WTC11 (cell line): ENCODE measurements around the gene AKAP6. TPM values are rescaled to one million over a fixed set of nuclear protein-coding genes. Genes with fewer than 3 reads are reported as not detected.

ENCODE experiments used
- ATAC-seq: fragments of 200-7000 bp; cut with Tn5 transposase; 2 replicates; pipeline ENCODE4 v1.10.0; 2021; ENCODE audit warnings: mild to moderate bottlenecking, moderate library complexity
- CTCF ChIA-PET: fragments of 300-600 bp; sonication (Branson Sonifier 250); formaldehyde crosslinking; loops from one replicate; lab custom pipeline; 2021; ENCODE audit warnings: antibody characterized with exemption; lab: Charles Lee
- POLR2A ChIA-PET: fragments of 350-600 bp; sonication (Branson Sonifier 250); formaldehyde crosslinking; loops from one replicate; lab custom pipeline; 2021; ENCODE audit warnings: antibody characterized with exemption; lab: Charles Lee
- DNase-seq: peaks from one replicate; pipeline ENCODE4 v3.0.0; 2021; ENCODE audit warnings: low spot score
- H3K27ac Mint-ChIP-seq: 2 replicates; pipeline ENCODE4 v1.8.0; 2021; ENCODE audit warnings: mixed read lengths
- H3K27me3 Mint-ChIP-seq: 2 replicates; pipeline ENCODE4 v1.8.0; 2021; ENCODE audit warnings: low read depth, mild to moderate bottlenecking, moderate library complexity, mixed read lengths
- H3K36me3 Mint-ChIP-seq: 2 replicates; pipeline ENCODE4 v1.8.0; 2021; ENCODE audit warnings: mixed read lengths
- H3K4me1 Mint-ChIP-seq: 2 replicates; pipeline ENCODE4 v1.8.0; 2022; ENCODE audit warnings: mixed read lengths
- H3K4me3 Mint-ChIP-seq: 2 replicates; pipeline ENCODE4 v1.8.0; 2021; ENCODE audit warnings: mild to moderate bottlenecking, moderate library complexity, mixed read lengths
- H3K9me3 Mint-ChIP-seq: 2 replicates; pipeline ENCODE4 v1.8.0; 2021; ENCODE audit warnings: mixed read lengths
- ATF1 ChIP-seq: sonication (generic); formaldehyde crosslinking; IDR thresholded peaks from 2 replicates; pipeline ENCODE4 v1.8.1; 2023; ENCODE audit warnings: mild to moderate bottlenecking, moderate library complexity, missing genetic modification reagents
- CREM ChIP-seq: sonication (generic); formaldehyde crosslinking; IDR thresholded peaks from 2 replicates; pipeline ENCODE4 v1.8.1; 2022; ENCODE audit warnings: mild to moderate bottlenecking, missing genetic modification reagents, moderate library complexity
- ESRRA ChIP-seq: sonication (generic); formaldehyde crosslinking; IDR thresholded peaks from 2 replicates; pipeline ENCODE4 v1.8.1; 2022; ENCODE audit warnings: mild to moderate bottlenecking, missing genetic modification reagents, borderline replicate concordance
- HMGA2 ChIP-seq: fragments of 250-450 bp; sonication (Bioruptor Pico); IDR thresholded peaks from 2 replicates; pipeline ENCODE4 v1.4.0; 2021; ENCODE audit warnings: mild to moderate bottlenecking, moderate library complexity
- NR3C1 ChIP-seq: sonication (generic); formaldehyde crosslinking; conservative IDR thresholded peaks from 2 replicates; pipeline ENCODE4 v1.8.1; 2023; ENCODE audit warnings: low read depth, mild to moderate bottlenecking, missing genetic modification reagents
- SMAD3 ChIP-seq: sonication (generic); formaldehyde crosslinking; IDR thresholded peaks from 2 replicates; pipeline ENCODE4 v1.8.0; 2022; ENCODE audit warnings: missing genetic modification reagents, mild to moderate bottlenecking, borderline replicate concordance
- SOX15 ChIP-seq: fragments of 250-450 bp; sonication (Bioruptor Pico); IDR thresholded peaks from 2 replicates; pipeline ENCODE4 v1.9.0; 2021; ENCODE audit warnings: mild to moderate bottlenecking
- TCF7 ChIP-seq: sonication (generic); formaldehyde crosslinking; IDR thresholded peaks from 2 replicates; pipeline ENCODE4 v1.8.0; 2022; ENCODE audit warnings: mild to moderate bottlenecking, low read depth, missing genetic modification reagents, moderate library complexity
- TEAD4 ChIP-seq: sonication (generic); formaldehyde crosslinking; IDR thresholded peaks from 2 replicates; pipeline ENCODE4 v1.8.0; 2022; ENCODE audit warnings: mild to moderate bottlenecking, missing genetic modification reagents
- TP53 ChIP-seq: sonication (generic); formaldehyde crosslinking; IDR thresholded peaks from 2 replicates; pipeline ENCODE4 v1.8.1; 2023; ENCODE audit warnings: mild to moderate bottlenecking, missing genetic modification reagents
- ZNF219 ChIP-seq: sonication (generic); formaldehyde crosslinking; IDR thresholded peaks from 2 replicates; pipeline ENCODE4 v1.8.0; 2023; ENCODE audit warnings: missing genetic modification reagents, mild to moderate bottlenecking, borderline replicate concordance
- ZNF263 ChIP-seq: sonication (generic); formaldehyde crosslinking; IDR thresholded peaks from 2 replicates; pipeline ENCODE4 v1.8.1; 2022; ENCODE audit warnings: low read depth, mild to moderate bottlenecking, moderate library complexity, missing genetic modification reagents
- ZNF396 ChIP-seq: fragments of 250-450 bp; sonication (Bioruptor Pico); IDR thresholded peaks from 2 replicates; pipeline ENCODE4 v1.8.0; 2021; ENCODE audit warnings: mild to moderate bottlenecking, moderate library complexity, borderline replicate concordance
- total RNA-seq: library from RNA; stranded (reverse); gene quantifications from 3 replicates; pipeline ENCODE4 v1.2.3, GENCODE V29; 2021
- TF ChIP-seq, protein P1 (sequence below): fragments of 200-600 bp; IDR thresholded peaks from 2 replicates; pipeline ENCODE4 v1.8.0; 2022; ENCODE audit warnings: antibody characterized with exemption
- TF ChIP-seq, protein P2 (sequence below): sonication (generic); formaldehyde crosslinking; IDR thresholded peaks from 2 replicates; pipeline ENCODE4 v1.8.1; 2022; ENCODE audit warnings: low read depth, mild to moderate bottlenecking, moderate library complexity, missing genetic modification reagents, borderline replicate concordance
- TF ChIP-seq, protein P3 (sequence below): sonication (generic); formaldehyde crosslinking; IDR thresholded peaks from 2 replicates; pipeline ENCODE4 v1.8.0; 2023; ENCODE audit warnings: mild to moderate bottlenecking, missing genetic modification reagents
- TF ChIP-seq, protein P4 (sequence below): sonication (generic); formaldehyde crosslinking; IDR thresholded peaks from 2 replicates; pipeline ENCODE4 v1.8.0; 2022; ENCODE audit warnings: mild to moderate bottlenecking, missing genetic modification reagents
- TF ChIP-seq, protein P5 (sequence below): sonication (generic); formaldehyde crosslinking; conservative IDR thresholded peaks from 2 replicates; pipeline ENCODE4 v1.8.1; 2022; ENCODE audit warnings: mild to moderate bottlenecking, missing genetic modification reagents
- TF ChIP-seq, protein P6 (sequence below): sonication (generic); formaldehyde crosslinking; IDR thresholded peaks from 2 replicates; pipeline ENCODE4 v1.8.1; 2022; ENCODE audit warnings: mild to moderate bottlenecking, missing genetic modification reagents, moderate library complexity, borderline replicate concordance
- TF ChIP-seq, protein P7 (sequence below): sonication (generic); formaldehyde crosslinking; IDR thresholded peaks from 2 replicates; pipeline ENCODE4 v1.8.1; 2022; ENCODE audit warnings: mild to moderate bottlenecking, moderate library complexity, missing genetic modification reagents

AKAP6 gene
- total RNA-seq, 1 experiment from 2014 or later: 0.63 TPM

DNA sequence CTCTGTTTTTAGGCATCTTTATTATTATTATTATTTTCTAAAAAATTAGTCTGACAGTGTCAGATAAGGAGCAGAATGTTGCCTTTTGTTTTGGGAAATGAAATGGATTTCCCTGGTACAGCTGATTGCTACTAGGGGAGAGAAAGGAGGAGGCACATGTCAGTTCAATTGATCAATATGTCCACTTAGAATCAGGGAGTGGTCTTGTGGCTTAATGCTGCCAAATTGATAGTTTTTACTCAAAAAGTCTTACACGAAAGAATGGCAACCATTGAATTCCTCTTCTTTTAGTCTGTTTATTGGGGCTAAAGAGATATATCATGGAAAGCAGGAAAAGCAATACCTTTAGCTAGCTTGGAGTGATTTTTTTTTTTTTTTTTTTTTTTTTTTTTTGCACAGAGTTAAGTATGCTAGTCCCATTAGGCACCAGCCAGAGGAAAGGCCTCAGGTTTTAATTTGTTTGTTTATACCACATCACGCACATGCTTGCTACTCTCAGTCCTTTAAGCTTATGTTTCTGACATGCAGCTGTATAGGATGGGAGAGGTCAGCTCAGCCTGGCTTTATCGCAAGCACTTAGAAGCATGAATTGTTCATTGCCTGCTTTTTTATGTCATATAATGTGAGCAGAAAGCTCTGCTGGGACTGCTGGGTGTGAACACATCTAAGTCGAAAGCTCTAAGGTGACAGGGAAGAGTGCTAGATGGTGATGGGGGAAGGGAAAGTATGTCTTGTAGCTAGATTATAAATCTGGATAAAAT, 1.4 kb downstream of the AKAP6 start:
- ATAC-seq (no peak), DNase-seq (no peak)
- Mint-ChIP-seq H3K4me3 (no peak overlapping the region), H3K27me3 (no peaks in the 10 kb centered on the region; the same call in 1 of the 2 replicates), H3K27ac (no peak overlapping the region)
- ChIA-PET CTCF (no interaction called here), POLR2A (interaction anchor here (0.6 kb wide), 1 partner anchor 28 kb away, joined by 3 read pairs; no protein-coding TSS in a partner anchor)
- TF ChIP-seq ZNF219 (CRISPR knock-in tag) (no peak), ESRRA (CRISPR knock-in tag) (no peak), NR3C1 (no peak)
- TF ChIP-seq, all 79 proteins: peak for 0
- peaks cover 3% of the 10 kb centered on the region for H3K9me3 Mint-ChIP-seq
- H3K4me1 Mint-ChIP-seq: peaks cover 8% of the 10 kb centered on the region
- no peaks in the 10 kb centered on the region for H3K36me3 Mint-ChIP-seq

DNA sequence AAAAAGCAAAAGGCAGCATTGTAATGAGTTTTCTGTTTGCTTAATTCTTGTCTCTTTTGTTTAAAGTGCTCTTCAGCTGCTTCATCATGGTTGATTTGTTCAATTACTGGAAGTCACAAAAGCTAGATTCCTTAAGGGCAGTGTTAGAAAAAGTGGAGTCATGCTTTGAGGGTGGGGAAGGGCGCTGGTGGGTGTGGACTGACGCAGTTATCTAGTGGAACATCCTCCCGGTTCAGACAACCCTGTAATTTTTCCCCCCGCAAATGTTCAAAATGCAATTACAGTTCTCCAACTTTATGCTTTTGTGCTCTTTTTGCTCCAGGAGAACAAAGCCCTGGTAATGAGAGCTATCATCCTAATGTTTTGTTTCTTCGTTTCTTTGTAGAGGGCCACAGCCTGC, 2.1 kb downstream of the AKAP6 start:
- no peaks in the 10 kb centered on the region for H3K36me3 Mint-ChIP-seq
- CTCF ChIA-PET: no interaction called here
- peaks cover 8% of the 10 kb centered on the region for H3K4me1 Mint-ChIP-seq
- H3K27ac Mint-ChIP-seq: no peak overlapping the region
- POLR2A ChIA-PET: no interaction called here
- no peak for DNase-seq
- H3K9me3 Mint-ChIP-seq: peaks cover 2% of the 10 kb centered on the region
- no peak overlapping the region for H3K4me3 Mint-ChIP-seq
- TF ChIP-seq TCF7: no peak
- TF ChIP-seq, protein P1, sequence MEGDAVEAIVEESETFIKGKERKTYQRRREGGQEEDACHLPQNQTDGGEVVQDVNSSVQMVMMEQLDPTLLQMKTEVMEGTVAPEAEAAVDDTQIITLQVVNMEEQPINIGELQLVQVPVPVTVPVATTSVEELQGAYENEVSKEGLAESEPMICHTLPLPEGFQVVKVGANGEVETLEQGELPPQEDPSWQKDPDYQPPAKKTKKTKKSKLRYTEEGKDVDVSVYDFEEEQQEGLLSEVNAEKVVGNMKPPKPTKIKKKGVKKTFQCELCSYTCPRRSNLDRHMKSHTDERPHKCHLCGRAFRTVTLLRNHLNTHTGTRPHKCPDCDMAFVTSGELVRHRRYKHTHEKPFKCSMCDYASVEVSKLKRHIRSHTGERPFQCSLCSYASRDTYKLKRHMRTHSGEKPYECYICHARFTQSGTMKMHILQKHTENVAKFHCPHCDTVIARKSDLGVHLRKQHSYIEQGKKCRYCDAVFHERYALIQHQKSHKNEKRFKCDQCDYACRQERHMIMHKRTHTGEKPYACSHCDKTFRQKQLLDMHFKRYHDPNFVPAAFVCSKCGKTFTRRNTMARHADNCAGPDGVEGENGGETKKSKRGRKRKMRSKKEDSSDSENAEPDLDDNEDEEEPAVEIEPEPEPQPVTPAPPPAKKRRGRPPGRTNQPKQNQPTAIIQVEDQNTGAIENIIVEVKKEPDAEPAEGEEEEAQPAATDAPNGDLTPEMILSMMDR: no peak
- TF ChIP-seq, protein P2, sequence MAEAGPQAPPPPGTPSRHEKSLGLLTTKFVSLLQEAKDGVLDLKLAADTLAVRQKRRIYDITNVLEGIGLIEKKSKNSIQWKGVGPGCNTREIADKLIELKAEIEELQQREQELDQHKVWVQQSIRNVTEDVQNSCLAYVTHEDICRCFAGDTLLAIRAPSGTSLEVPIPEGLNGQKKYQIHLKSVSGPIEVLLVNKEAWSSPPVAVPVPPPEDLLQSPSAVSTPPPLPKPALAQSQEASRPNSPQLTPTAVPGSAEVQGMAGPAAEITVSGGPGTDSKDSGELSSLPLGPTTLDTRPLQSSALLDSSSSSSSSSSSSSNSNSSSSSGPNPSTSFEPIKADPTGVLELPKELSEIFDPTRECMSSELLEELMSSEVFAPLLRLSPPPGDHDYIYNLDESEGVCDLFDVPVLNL (CRISPR knock-in tag): no peak
- TF ChIP-seq ZNF263: no peak
- TF ChIP-seq TEAD4 (CRISPR knock-in tag): no peak
- no peak for TF ChIP-seq CREM
- no peak for TF ChIP-seq ZNF396
- TF ChIP-seq HMGA2: no peak
- TF ChIP-seq TP53 (CRISPR knock-in tag): no peak
- TF ChIP-seq, protein P3, sequence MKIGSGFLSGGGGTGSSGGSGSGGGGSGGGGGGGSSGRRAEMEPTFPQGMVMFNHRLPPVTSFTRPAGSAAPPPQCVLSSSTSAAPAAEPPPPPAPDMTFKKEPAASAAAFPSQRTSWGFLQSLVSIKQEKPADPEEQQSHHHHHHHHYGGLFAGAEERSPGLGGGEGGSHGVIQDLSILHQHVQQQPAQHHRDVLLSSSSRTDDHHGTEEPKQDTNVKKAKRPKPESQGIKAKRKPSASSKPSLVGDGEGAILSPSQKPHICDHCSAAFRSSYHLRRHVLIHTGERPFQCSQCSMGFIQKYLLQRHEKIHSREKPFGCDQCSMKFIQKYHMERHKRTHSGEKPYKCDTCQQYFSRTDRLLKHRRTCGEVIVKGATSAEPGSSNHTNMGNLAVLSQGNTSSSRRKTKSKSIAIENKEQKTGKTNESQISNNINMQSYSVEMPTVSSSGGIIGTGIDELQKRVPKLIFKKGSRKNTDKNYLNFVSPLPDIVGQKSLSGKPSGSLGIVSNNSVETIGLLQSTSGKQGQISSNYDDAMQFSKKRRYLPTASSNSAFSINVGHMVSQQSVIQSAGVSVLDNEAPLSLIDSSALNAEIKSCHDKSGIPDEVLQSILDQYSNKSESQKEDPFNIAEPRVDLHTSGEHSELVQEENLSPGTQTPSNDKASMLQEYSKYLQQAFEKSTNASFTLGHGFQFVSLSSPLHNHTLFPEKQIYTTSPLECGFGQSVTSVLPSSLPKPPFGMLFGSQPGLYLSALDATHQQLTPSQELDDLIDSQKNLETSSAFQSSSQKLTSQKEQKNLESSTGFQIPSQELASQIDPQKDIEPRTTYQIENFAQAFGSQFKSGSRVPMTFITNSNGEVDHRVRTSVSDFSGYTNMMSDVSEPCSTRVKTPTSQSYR: no peak
- TF ChIP-seq, protein P4, sequence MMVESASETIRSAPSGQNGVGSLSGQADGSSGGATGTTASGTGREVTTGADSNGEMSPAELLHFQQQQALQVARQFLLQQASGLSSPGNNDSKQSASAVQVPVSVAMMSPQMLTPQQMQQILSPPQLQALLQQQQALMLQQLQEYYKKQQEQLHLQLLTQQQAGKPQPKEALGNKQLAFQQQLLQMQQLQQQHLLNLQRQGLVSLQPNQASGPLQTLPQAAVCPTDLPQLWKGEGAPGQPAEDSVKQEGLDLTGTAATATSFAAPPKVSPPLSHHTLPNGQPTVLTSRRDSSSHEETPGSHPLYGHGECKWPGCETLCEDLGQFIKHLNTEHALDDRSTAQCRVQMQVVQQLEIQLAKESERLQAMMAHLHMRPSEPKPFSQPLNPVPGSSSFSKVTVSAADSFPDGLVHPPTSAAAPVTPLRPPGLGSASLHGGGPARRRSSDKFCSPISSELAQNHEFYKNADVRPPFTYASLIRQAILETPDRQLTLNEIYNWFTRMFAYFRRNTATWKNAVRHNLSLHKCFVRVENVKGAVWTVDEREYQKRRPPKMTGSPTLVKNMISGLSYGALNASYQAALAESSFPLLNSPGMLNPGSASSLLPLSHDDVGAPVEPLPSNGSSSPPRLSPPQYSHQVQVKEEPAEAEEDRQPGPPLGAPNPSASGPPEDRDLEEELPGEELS (CRISPR knock-in tag): no peak
- TF ChIP-seq, protein P5, sequence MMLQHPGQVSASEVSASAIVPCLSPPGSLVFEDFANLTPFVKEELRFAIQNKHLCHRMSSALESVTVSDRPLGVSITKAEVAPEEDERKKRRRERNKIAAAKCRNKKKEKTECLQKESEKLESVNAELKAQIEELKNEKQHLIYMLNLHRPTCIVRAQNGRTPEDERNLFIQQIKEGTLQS (CRISPR knock-in tag): no peak
- TF ChIP-seq, protein P6, sequence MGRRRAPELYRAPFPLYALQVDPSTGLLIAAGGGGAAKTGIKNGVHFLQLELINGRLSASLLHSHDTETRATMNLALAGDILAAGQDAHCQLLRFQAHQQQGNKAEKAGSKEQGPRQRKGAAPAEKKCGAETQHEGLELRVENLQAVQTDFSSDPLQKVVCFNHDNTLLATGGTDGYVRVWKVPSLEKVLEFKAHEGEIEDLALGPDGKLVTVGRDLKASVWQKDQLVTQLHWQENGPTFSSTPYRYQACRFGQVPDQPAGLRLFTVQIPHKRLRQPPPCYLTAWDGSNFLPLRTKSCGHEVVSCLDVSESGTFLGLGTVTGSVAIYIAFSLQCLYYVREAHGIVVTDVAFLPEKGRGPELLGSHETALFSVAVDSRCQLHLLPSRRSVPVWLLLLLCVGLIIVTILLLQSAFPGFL (CRISPR knock-in tag): no peak
- TF ChIP-seq ESRRA (CRISPR knock-in tag): no peak
- TF ChIP-seq SMAD3 (CRISPR knock-in tag): no peak
- TF ChIP-seq SOX15 (CRISPR knock-in tag): no peak
- TF ChIP-seq, protein P7, sequence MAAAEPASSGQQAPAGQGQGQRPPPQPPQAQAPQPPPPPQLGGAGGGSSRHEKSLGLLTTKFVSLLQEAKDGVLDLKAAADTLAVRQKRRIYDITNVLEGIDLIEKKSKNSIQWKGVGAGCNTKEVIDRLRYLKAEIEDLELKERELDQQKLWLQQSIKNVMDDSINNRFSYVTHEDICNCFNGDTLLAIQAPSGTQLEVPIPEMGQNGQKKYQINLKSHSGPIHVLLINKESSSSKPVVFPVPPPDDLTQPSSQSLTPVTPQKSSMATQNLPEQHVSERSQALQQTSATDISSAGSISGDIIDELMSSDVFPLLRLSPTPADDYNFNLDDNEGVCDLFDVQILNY (CRISPR knock-in tag): no peak
- no peak for TF ChIP-seq ATF1 (CRISPR knock-in tag)
- TF ChIP-seq, all 79 proteins: peak for 0
- no peak for ATAC-seq
- no peaks in the 10 kb centered on the region; the same call in 1 of the 2 replicates for H3K27me3 Mint-ChIP-seq
